ENCODE data around the gene CAB39L. TPM values are rescaled to one million over a fixed set of nuclear protein-coding genes. Genes with fewer than 3 reads are reported as not detected.

Gene CAB39L
- total and polyA plus RNA-seq, 2 donors (not counting 3 experiments of a cell fraction or from before 2014, with no cell fraction given) = 3.1 to 7.2 TPM

DNA sequence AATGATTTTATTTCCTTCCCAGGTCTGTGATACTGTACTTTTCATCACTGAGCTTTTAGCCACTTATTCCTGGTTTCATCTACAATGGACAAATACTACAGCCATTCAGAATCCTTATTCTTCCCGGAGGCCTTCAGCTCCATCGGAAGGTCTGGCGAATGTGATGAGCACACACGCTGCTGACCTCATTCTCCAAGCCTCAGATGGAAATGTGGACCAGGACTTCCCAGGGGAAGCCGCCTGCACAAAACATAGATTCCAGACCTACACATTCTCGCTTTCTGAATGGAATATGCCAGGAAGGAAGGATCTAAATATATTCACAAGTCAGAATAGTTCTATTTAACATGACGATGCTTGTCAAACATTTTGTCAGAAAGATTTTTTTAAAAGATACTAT, 120.5 kb downstream of the CAB39L start:
- ChIA-PET CTCF (interaction anchor here (0.8 to 2.0 kb wide), 2 partner anchors 8 to 9 kb away, joined by 4 to 6 read pairs; no protein-coding TSS in a partner anchor), POLR2A (no interaction called here)
- H2AFZ ChIP-seq (ENCODE audit: low read depth, low read length) = no peak overlapping the region
- TF ChIP-seq, protein P1, sequence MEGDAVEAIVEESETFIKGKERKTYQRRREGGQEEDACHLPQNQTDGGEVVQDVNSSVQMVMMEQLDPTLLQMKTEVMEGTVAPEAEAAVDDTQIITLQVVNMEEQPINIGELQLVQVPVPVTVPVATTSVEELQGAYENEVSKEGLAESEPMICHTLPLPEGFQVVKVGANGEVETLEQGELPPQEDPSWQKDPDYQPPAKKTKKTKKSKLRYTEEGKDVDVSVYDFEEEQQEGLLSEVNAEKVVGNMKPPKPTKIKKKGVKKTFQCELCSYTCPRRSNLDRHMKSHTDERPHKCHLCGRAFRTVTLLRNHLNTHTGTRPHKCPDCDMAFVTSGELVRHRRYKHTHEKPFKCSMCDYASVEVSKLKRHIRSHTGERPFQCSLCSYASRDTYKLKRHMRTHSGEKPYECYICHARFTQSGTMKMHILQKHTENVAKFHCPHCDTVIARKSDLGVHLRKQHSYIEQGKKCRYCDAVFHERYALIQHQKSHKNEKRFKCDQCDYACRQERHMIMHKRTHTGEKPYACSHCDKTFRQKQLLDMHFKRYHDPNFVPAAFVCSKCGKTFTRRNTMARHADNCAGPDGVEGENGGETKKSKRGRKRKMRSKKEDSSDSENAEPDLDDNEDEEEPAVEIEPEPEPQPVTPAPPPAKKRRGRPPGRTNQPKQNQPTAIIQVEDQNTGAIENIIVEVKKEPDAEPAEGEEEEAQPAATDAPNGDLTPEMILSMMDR (IDR thresholded peaks at IDR 0.05; ENCODE audit: extremely low read depth in 1 of 2, insufficient read depth in 1 of 2, low read depth in 1 of 2, low read length in 2 of 2) = no peak
- TF ChIP-seq GATA2 (IDR thresholded peaks at IDR 0.05; ENCODE audit: insufficient read depth, insufficient read length, low read depth, low read length) (no peak), EZH2 (IDR thresholded peaks at IDR 0.05; ENCODE audit: borderline replicate concordance, low read depth, low read length, severe bottlenecking) (no peak), POLR2A (IDR thresholded peaks at IDR 0.05; ENCODE audit: low read depth, low read length) (no peak), POLR2AphosphoS5 (IDR thresholded peaks at IDR 0.05; ENCODE audit: insufficient read depth, low read depth, low read length) (no peak), MYC (IDR thresholded peaks at IDR 0.05; ENCODE audit: low read depth, low read length) (no peak), JUN (IDR thresholded peaks at IDR 0.05; ENCODE audit: borderline replicate concordance, insufficient read depth, insufficient read length, low read depth) (no peak), FOS (IDR thresholded peaks at IDR 0.05; ENCODE audit: borderline replicate concordance, insufficient read depth, low read length) (no peak)
- TF ChIP-seq, protein P2, sequence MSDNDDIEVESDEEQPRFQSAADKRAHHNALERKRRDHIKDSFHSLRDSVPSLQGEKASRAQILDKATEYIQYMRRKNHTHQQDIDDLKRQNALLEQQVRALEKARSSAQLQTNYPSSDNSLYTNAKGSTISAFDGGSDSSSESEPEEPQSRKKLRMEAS (IDR thresholded peaks at IDR 0.05; ENCODE audit: insufficient read depth, insufficient read length) = no peak
- H3K36me3 ChIP-seq (ENCODE audit: control insufficient read depth in 2 of 2, extremely low read depth in 1 of 2, insufficient read depth in 2 of 2, low read length in 2 of 2) = no peaks in the 10 kb centered on the region
- no peaks in the 10 kb centered on the region for H3K9me1 ChIP-seq (replicated peaks; ENCODE audit: control insufficient read depth, extremely low read depth, insufficient read depth, low read length)
- no peak for FAIRE-seq
- no peak overlapping the region for H3K27ac ChIP-seq (ENCODE audit: insufficient read depth, low read depth, low read length)
- H3K27me3 ChIP-seq (ENCODE audit: control insufficient read depth in 2 of 2, insufficient read depth in 2 of 2, low read length in 2 of 2) = no peaks in the 10 kb centered on the region
- no peaks in the 10 kb centered on the region for H3K4me1 ChIP-seq (ENCODE audit: control insufficient read depth, extremely low read depth, insufficient read depth, low read length)
- H4K20me1 ChIP-seq (replicated peaks; ENCODE audit: control insufficient read depth, extremely low read depth, insufficient read depth, low read length) = no peaks in the 10 kb centered on the region
- no peak for DNase-seq (ENCODE audit: low read depth, low spot score)
- no peaks in the 10 kb centered on the region for H3K79me2 ChIP-seq (ENCODE audit: control insufficient read depth, insufficient read depth, low read length)
- no peak overlapping the region for H3K4me2 ChIP-seq (ENCODE audit: insufficient read depth, low read length)
- H3K9me3 ChIP-seq (replicated peaks; ENCODE audit: control insufficient read depth, insufficient read depth, low read length) = no peaks in the 10 kb centered on the region
- BruUV-seq (replicated peaks) = no TSS peak
- no peak overlapping the region for H3K9ac ChIP-seq (replicated peaks; ENCODE audit: extremely low read depth, insufficient read depth, low read length)
- no peak overlapping the region for H3K4me3 ChIP-seq (replicated peaks in 1 of 3; ENCODE audit: insufficient read depth in 1 of 3, low read depth in 1 of 3, low read length in 3 of 3)
- dilution Hi-C loops (cut with MboI; ENCODE audit: extremely low pct_ligation_motif_present, low sequenced_read_pairs) (no loop called here), intact Hi-C loops (cut with micrococcal nuclease) (no loop called here)

All from endothelial cell of umbilical vein (primary cell).